ENCODE results near the gene RYR3. TPM values are rescaled to one million over a fixed set of nuclear protein-coding genes. Genes with fewer than 3 reads are reported as not detected.

The RYR3 gene
- total RNA-seq, 4 donors from 2014 or later: 1.5 to 7.3 (median 1.9) TPM

DNA sequence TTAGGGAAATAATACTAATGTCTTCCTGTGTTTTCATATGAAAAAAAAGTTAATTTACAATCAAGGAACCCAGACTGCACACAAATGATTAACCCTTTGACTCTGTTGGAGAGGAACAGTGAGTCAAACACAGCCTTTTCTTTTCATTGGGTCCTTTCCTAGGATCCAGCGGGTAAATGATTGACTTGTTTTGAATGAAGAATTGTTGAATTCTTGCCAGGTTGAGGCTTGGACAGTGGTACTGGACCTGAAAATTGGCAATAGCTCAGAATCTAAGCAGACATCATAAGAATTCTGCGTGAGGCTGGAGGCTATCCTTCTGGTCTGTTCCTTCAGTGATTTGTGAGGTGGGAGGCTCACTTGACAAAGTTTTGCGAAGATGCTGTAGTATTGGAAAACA is 143.0 kb downstream of the RYR3 start:
- TF ChIP-seq CTCF (IDR thresholded peaks at IDR 0.05; ENCODE audit: low read depth): no peak

DNA sequence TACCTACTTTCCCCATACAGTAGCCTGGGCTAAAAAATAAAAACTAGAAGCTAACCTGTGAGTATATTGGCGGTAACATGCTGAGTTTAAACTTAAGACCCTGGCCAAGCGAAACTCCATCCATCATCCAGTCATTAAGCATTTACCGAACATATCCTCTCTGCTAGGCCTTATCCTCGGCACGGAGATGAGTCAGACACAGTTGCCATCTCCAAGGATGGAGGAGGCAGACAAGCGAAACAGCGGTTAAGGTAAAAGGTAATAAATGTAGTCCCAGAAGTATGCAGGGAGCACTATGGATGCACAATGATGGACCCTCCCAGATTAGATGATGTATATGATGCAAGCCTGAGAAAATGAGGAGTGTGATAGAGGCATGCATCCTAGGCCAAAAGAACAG is 143.6 kb downstream of the RYR3 start:
- TF ChIP-seq CTCF (IDR thresholded peaks at IDR 0.05; ENCODE audit: low read depth): no peak

DNA sequence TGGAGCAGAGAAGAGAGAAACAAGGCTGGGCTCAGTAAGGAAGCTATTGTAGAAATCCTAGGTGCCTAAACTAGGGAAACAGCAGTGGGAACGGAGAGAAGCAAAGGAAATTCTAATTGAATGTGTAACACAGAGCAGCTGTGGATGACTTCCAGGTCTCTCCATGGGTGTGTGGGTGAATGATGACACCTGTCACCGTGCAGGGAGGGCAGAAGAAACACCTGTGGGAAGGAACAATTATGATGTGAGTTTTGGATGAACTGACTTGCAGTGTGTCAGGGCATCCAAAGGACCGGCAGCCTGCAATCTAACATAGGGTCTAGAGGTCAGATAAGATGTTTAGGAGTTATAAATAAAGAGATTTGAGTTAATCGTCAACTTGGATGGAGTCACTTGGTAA is 144.2 kb downstream of the RYR3 start:
- no peak for TF ChIP-seq CTCF (IDR thresholded peaks at IDR 0.05; ENCODE audit: low read depth)

DNA sequence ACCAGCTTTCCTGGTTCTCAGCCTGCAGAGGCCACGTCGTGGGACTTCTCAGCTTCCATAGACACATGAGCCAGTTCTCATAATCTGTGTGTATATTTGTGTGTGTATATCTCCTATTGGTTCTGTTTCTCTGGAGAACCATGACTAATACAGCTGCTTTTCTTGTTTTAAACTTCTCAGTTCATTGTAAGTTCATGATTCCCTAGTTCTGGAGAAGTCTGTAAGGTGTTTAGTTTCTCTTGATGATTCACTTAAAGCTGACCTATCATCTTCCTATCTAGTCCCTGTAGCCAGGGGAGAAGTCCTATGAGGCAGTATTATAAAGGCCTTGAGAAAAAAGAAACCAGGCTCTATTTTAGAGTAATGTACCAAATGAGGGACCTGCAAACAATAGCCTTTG is 147.7 kb downstream of the RYR3 start:
- no peak for TF ChIP-seq CTCF (IDR thresholded peaks at IDR 0.05; ENCODE audit: low read depth)

GRCh38 chr15:33460166-33460805 is 149.5 kb downstream of the RYR3 start:
- TF ChIP-seq CTCF (IDR thresholded peaks at IDR 0.05; ENCODE audit: low read depth): no peak

GRCh38 chr15:33461671-33462070 is 150.9 kb downstream of the RYR3 start:
- TF ChIP-seq CTCF (IDR thresholded peaks at IDR 0.05; ENCODE audit: low read depth): no peak

- no peak for TF ChIP-seq CTCF (IDR thresholded peaks at IDR 0.05; ENCODE audit: low read depth)
Observed at GRCh38 chr15:33467146-33467815, 156.5 kb downstream of the RYR3 start.
